Dedifferentiated amniotic fluid mesenchymal stem cell (primary cell): ENCODE measurements around the gene KRTAP21-2.
"Not testable (repeated sequence)": the region's sequence is repeated elsewhere in the genome, so short reads cannot be mapped to it uniquely, and the experiment has no call there.

Source experiments
- DNase-seq: peaks from one replicate; pipeline ENCODE4 v3.0.0-alpha.2; 2016; ENCODE audit errors: extremely low spot score

Gene KRTAP21-2

DNA sequence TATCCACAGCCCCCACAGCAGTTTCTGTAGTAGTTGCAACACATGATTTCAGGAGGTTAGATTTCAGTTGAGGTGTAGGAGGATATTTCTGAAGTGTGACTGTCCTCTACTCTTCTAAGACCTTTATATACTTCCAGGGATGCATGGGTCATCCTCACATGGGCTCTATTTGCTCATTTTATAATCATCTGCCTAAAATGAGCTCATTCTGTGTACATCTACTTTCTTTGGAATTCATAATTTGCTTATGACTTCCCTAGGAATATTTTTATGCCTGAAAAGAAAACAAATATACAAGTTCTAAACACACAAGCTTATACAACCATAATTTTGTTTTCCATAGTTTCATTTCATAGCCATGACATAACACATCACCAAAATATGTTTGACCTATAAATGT lies at the start of gene KRTAP21-2:
Gene KRTAP21-2, minus strand, starts transcription at position 101 of the 400 bp plus-strand sequence. Its CDS starts 57 bp downstream, at position 44.
- DNase-seq: no peak

DNA sequence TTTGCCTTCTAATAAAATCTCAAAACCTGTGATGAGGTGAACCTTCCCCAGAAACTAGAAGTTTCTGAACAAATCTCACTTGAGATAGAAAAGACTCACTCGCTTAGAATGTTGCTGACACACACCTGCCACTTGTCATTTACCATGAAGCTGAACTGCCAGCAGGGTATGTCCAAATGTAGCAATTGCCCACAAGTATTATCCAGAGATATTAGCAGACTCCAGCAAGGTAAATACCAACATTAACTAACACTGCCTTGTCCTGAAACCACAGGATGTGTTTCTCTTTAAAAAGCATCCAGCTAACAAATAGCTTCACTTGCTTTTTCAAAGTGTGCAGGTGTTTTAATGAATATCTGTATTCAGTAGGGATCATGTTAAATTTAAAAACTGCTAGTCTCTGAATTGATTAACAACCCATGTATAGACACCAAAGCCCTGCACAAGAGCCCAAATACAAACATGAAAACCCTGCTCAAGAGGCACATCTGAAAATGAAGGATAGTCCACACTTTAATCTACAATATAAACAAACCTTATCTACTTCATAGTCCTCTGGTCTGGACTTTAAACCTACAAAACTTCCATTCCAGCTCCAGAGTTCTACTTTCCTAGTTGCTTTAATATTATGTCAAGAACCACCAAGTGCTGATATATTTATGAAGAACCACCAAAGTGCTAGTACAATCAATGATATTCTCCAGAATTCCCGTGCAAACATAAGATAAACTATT lies 46.7 kb upstream of the KRTAP21-2 start:
- DNase-seq: no peak

DNA sequence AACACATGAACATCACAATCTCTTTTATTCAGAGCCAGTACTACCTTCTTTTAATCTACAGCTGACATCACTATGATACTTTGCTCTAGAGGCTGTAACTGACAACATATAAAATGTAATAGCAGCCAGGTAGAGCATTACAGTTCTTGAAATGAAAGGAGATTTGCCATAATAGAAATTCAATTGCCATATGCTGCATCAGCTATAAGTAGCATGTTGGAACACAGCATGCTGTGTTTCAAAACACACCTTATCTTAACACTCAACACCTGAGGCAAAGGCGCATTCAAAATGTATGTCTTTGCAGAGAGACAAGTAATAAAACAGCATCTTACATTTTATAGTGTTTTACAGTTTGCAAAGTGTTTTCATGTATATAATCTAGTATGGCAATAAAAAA lies 32.2 kb upstream of the KRTAP21-2 start:
- DNase-seq: no peak

DNA sequence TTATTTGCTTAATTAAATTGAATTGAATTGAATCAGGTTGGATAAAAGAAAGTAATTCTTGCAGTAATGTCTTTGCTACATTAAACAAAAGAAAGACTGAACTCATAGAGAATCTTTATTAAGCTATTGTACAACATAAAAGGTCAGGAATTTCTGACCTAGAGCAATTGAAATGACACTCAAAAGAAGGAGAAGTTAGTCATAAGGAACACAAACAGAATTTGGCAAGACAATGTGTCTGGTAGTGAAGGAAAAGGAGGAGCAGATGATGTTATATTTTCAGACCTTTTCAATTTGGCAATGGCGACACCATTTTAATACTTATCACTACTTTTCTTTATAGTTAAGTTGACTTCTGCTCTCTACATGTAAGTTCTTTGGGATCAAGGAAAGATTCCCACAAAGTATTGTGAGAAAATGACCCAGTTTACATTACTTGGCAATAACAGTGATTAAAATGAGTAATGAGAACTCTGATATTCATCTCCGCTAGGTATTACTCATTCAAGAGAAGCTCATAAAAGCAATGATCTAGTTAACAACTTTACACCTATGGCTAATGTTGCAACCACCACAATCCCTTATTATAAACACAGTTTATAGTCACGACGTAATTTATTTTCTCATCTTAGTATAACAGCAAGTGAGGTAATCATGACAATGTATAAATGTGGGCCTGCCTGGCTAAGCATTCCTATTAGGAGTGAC lies 22.8 kb upstream of the KRTAP21-2 start:
- no peak for DNase-seq

DNA sequence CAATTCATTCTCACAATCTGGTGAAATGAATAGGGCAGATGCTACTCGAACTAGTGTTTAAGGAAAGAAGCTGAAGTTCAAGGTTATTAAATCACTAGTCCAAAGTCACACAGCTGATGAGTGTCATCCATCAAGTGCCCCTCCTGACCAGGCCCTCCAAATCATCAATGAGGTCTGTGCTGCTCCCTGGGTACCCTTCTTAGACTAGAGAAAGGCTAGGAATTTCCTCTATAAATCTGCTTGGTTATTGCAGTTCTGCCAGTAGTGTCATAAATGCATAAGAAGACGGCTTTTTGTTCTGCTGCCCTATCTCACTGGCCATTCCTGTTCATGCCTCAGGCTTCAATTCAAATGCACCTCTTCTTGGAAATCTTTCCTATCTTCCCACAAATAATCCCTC lies 13.7 kb upstream of the KRTAP21-2 start:
- no peak for DNase-seq

DNA sequence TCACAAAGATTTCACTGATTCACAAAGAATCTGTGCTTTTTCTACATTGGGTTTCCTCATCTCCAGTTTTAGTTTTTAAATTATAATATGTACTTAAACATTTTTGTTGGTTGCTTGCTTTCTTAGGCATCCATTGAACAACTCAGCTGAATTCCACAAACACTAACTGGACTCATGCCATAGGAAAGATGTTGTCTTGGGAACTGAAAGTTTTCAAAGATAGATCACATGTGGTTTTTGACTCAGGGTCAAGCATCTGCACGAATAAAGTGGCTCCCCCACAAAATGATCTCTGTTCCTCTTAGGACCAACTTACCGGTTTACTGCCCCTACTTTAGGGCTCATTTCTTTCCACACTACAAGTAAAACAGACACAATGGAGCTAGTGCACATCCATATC lies 11.2 kb upstream of the KRTAP21-2 start:
- DNase-seq: no peak

DNA sequence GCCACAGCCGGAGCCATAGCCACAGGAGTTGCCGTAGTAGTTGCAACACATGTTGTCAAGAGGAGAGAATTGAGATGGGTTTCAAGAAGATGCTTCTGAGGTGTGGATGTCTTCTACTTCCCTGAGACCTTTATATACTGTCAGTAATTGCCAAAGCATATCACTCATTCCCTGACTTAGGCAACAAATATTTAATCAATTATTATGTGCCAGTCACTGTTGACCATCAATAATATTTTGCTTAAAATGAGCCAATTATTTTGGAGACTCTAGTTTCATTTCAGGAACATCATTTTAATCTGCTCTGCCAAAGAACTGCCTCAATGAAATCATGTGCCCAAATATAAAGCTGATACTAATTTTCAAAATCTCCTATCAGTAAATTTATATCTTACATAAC lies 8.3 kb upstream of the KRTAP21-2 start, which contains the start of gene KRTAP21-1:
Gene KRTAP21-1, minus strand, starts transcription at position 101 of the 400 bp plus-strand sequence. Its CDS starts 50 bp downstream, at position 51.
- DNase-seq: not testable (repeated sequence)

DNA sequence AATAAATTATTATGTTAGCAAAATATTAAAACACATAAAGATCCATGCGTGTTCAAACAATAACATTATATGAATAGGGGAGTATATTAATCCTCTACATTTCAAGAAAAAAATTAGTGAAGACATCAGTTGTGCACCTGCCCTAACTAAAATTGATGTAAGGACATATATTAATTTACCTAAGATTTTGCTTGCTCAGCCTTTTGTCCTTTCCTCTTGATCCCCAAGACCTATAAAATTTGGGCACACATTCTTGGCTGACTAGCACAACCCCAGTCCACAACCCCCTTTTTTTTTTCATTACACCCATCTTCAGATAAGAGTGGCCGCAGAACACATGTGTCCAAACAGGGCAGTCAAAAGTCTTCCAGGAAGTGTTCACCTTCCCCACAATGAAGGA lies 6.6 kb downstream of the KRTAP21-2 start:
- no peak for DNase-seq

DNA sequence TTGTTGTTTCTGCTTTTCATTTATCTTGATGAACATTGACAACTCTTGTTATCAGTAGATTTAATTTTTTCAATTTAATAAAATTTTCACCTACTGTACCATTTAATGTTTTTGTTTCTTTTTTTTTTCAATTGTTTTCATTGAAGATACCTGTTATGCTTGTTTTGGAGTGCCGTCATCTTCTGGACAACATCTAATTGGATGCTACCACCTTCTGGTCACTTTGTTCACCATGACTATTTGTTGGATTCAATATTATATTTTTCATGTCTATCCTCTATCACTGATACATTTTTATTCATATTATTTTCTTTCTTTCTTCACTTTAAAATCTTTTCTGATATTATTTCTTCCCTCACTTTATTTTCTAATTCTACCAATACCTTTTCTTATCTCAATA lies 14.0 kb downstream of the KRTAP21-2 start:
- no peak for DNase-seq

DNA sequence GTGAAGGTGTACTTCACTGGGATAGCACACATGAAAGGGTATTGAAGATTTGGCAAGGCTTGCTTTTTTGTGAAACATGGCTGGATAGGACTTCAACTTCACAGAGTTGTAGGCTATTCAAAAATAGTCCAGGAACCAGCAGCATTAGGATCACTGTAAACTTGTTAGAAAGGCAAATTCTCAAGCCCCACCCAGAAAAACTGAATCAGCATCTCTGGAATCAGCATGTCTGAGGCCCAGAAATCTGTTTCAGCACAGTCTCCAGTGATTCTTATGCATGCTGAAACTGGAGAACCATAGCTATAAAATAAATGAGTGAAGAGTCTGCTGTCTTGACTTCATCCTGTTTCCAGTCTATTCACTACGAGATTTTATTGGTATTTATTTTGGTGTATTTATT lies 20.3 kb downstream of the KRTAP21-2 start:
- no peak for DNase-seq

DNA sequence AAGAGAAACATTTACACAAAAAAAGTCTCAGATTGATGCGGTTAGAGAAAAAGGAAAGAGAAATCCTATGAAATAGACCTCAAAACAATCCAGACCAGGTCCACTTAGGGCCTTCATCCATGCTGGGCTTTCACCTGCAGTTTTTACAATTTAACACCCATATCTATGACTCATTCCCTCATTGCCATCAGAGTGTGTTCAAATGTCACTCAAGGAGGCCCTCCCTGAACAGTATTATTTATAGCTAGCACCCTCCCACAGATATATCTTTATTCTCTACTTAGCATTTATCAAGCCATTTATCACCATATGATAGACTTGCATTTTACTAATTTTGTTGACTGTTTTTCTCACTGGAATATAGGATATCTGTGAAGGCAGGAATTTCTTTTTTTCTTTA lies 27.7 kb downstream of the KRTAP21-2 start:
- no peak for DNase-seq

DNA sequence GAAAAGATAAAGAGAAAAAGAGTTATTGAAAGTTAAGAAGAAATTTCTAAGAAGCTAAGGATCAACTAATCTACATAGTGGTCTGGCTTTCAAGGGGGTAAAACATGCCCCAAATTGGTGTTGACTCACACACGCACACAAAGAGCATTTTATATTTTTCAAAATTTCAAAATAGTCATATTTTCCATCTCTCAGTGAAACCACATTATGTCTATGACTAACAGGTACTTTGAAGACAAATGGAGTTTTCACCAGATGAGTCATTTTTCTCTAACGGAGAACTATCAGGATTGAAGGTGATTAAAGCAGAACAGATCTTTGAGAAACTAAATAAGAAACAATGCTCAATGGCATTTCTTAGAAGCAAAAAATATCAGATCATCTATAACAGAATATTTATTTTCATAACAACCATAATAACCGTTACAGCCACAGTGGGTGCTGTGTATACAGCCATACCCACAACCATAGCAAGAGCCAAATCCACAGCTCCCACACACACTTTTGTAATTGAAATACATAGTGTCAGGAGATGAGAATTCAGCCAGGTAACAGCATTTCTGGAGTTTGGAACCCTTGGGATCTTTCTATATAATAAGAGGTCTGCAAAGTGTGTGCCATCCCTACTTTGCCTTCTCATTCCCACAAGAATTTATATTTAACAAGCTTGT lies 28.7 kb downstream of the KRTAP21-2 start, which contains the start of gene KRTAP21-3:
Gene KRTAP21-3, minus strand, starts transcription at position 539 of the 671 bp plus-strand sequence. Its CDS starts 18 bp downstream, at position 521.
- no peak for DNase-seq

DNA sequence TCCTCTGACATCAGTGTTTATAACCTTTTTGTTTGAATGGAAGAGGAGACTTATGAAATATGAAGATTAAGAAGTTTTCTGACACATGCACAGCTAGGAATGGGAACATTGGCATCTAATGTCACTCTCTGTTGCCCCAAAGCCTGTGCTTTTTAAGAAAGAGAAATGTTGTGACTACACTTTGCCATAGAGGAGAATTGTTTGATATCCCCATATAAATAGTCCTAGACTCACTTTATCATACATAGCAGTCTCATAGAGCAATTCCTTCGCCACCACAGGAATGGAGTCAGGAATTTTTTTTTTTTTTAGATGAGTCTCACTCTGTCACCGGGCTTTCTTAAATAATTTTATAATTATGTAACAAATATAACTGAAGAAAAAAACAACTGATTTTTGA lies 30.0 kb downstream of the KRTAP21-2 start:
- DNase-seq: no peak

DNA sequence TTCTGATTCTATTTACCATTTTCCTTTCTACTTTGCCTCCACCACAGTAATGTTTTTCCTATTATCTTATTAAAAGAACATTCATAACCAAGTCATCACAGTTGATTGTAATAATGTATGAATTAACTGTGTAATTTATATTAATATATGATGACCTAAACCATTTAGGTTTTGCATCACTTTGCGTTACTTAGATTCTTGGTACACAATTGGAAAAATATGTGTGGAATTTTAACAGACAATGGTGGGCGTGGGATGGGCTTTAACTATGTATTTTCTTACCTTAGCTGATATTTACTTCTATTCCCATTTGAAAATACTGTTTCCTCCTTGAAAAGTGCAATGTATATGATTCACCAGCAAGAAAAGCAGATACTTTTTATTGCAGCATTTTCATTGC lies 32.1 kb downstream of the KRTAP21-2 start:
- DNase-seq: no peak

DNA sequence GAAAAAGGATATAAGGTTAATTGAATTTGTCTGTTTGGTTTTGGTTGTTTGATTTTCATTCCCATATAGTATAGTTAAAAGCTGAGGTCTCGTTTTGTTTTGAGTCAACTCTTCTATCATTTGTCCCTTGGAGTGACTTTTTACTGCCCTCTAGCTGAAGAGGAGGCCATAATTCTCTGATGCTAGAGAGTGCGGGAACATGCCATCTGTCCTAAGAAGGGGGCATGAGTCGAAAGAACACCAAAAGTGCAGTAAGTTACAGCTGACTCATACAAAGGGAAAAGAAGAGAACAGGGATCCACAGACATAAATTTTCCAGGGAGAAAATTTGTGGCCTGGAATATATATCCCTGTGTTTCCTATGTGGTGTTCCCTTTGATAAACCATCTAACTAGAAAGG lies 32.6 kb downstream of the KRTAP21-2 start:
- DNase-seq: no peak

DNA sequence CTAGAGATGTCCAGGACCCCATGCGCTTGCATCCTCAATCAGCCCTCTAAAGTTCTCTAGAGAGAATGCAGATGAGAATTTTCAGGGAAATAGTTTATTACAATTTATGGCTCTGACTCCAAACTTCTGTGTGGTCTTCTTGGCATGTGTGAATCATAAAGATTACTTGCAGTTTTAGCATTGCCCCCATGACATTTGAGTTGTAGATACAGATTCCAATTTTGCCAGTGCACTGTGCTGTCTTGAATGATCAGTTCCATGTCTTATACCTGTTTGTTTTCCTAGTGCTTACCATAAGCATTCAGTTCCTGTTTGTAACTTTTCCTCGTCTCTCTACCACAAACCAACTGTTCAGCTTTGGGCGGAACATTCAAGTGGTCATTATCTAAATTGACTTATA lies 33.3 kb downstream of the KRTAP21-2 start:
- DNase-seq: no peak

DNA sequence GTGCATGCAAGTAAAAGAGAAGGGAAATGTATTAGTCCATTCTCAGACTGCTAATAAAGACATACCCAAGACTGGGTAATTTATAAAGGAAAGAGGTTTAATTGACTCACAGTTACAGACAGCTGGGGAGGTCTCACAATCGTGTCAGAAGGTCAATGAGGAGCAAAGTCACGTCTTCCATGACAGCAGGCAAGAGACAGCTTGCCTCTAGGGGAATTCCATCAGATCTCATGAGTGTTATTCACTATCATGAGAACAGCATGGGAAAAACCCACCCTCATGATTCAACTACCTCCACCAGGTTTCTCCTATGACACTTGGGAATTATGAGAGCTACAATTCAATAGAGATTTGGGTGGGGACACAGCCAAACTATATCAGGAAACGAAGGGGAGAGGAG lies 36.6 kb downstream of the KRTAP21-2 start:
- DNase-seq: no peak

DNA sequence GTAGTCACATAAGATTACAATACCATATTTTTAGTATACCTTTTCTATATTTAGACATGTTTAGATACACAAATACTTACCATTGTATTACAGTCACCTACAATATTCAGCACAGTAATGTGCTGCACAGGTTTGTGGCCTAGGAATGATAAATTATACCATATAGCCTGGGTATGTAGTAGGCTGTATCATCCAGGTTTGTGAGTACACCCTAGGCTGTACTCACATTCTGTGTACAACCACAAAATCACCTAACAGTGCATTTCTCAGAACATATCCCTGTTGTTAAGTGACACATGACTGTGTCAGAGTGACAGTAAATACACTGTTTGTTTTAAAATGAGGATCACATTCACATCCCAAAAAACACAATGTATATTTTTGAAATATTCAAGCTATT lies 39.6 kb downstream of the KRTAP21-2 start:
- DNase-seq: no peak
